Skeletal muscle cell (primary cell): ENCODE data around the gene SGSM1.

ENCODE experiments used
- DNase-seq: peaks from one replicate; pipeline ENCODE4 v3.0.0-alpha.2; 2010; ENCODE audit warnings: low read depth
- H3K4me3 ChIP-seq: 2 replicates; pipeline ENCODE4 v1.5.1; 2011; ENCODE audit warnings: low read depth, mild to moderate bottlenecking, control low read depth, low read length, moderate library complexity

Gene SGSM1

GRCh38 chr22:24968066-24968561 is 162.1 kb downstream of the SGSM1 start:
- no peak overlapping the region for H3K4me3 ChIP-seq
- DNase-seq: no peak

- no peak overlapping the region for H3K4me3 ChIP-seq
- no peak for DNase-seq
Measured at GRCh38 chr22:24969560-24970301, 163.7 kb downstream of the SGSM1 start.

DNA sequence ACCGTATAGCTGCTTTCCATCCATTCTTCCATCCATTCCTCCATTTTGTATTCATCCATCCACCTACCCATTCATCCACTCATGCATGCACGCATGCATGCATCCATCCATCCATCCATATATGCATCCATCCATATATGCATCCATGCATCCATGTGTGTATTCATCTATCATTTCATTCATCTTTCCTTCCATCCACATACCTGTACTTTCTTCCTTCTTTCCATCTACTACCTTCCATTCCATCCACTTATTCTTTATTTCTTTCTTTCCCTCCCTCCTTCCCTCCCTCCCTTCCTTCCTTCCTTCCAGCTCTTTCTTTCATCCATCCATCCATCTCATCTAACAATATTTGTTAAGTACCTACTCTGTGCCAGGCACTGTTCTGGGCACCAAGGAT is 166.4 kb downstream of the SGSM1 start:
- DNase-seq: no peak
- H3K4me3 ChIP-seq: no peak overlapping the region

DNA sequence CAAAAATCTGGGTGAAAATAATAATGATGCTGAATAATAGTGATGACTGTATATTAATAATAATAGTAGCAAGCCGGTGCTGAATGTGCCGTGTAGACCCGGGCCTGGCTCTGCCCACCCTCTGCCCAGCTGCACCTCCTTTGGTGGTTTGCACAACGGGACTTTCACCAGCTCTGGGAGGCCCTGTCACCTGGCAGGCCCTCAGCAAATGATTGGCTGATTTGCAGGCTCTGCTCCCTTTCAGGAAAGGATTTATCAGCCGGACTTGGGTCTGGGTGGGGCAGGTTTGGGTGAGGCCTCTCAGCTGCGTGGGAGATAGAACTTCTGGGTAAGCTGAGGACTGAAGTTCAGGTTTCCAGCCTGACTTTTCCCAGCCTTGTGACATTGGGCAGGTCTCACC is 167.9 kb downstream of the SGSM1 start:
- DNase-seq: no peak
- no peak overlapping the region for H3K4me3 ChIP-seq

DNA sequence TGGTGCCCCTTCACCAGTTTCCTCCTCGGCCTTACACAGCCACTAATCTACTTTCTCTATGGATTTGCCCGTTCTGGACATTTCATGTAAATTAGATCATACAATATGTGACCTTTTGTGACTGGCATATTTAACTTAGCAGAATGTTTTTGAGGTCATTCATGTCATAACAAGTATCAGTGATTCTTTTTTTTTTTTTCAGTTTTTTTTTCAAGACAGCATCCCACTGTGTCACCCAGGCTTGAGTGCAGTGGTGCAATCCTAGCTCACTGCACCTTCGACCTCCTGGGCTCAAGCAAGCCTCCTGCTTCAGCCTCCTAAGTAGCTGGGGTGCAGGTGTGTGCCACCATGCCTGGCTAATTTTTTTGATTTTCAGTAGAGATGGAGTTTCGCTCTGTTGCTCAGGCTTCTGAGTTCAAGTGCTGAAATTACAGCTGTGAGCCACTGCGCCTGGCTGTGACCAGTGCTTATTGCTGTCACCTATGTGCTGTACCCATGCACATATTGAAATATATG is 169.2 kb downstream of the SGSM1 start:
- no peak for DNase-seq
- H3K4me3 ChIP-seq: no peak overlapping the region

DNA sequence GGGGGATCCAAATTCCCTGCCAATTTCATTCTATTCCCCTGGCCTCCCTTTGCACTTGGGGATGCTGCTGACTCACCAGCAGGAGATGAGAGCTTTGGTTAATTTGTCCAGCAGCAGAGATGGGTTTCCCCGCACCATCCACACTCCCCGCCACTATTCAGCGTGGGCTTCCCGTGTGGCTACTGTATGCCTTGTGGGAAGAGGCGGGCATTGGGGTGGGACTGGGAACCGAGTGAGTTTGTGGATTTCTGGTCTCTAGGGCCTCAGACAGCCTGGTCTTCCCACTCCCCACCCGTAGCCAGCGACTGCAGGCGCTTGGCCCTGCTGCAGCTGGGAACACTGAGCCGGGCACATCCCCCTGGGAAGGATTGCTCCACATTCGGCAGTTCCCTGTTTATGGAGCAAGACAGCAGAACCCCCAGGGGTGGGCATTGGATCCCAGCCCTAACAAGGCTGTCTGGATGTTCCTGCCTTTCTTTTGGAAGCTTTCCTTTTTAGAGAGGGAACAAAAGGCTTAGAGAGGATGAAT is 169.9 kb downstream of the SGSM1 start:
- no peak for DNase-seq
- no peak overlapping the region for H3K4me3 ChIP-seq

DNA sequence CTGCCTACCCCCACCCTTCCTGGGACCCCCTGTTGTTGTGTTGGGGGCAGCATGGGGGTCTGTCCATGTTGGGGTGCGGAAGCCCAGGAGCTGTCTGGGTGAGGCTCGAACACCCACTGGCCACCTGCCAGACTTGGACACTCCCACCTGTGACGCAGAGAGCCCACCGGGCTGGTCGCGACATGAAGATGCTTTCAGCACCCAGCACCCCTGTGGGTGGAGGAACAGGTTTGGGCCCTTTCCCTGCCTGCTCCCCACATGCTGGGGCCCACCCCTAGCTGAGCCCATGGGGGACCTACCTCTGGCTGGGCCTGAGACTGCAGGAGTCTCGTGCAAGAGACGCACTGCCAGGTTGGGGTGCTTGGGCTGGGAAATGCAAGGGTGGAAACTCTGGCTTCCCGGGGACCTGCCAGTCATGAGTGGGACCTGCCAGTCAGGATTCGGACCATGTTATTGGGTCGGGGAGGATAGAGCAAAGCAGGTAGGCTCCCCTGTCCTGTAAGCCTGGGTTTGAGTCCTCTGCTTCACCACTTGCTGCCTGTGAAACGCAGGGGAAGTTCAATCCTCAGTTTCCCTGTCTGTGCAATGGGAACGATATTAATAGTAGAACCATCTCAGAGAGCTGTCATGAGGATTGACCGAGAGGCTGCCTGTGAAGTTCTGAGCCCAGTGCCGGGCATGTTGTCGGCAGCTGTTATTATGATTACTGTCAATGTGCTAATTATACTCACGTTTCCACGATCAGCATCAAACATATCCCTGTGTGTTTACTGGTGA is 170.6 kb downstream of the SGSM1 start:
- DNase-seq: no peak
- H3K4me3 ChIP-seq: no peak overlapping the region
